NT2/D1 (cell line): ENCODE measurements around the gene SH3BP2.

ENCODE experiments used
- DNase-seq: peaks from one replicate; pipeline ENCODE4 v3.0.0-alpha.2; 2011; ENCODE audit warnings: low read depth, low spot score
- H3K27me3 ChIP-seq: 2 replicates; pipeline ENCODE4 v1.6.0; 2011; ENCODE audit warnings: mild to moderate bottlenecking; ENCODE audit not compliant: insufficient read length, insufficient read depth
- H3K36me3 ChIP-seq: 2 replicates; pipeline ENCODE4 v1.6.1; 2011; ENCODE audit warnings: mild to moderate bottlenecking, low read length, mixed read lengths; ENCODE audit not compliant: insufficient read depth, insufficient read length
- H3K4me1 ChIP-seq: 2 replicates; pipeline ENCODE4 v1.5.1; 2011; ENCODE audit not compliant: insufficient read depth, insufficient read length
- H3K4me3 ChIP-seq: 2 replicates; pipeline ENCODE4 v1.5.1; 2011; ENCODE audit warnings: low read depth; ENCODE audit not compliant: insufficient read length
- H3K9ac ChIP-seq: 2 replicates; pipeline ENCODE4 v1.6.0; 2011; ENCODE audit warnings: low read depth; ENCODE audit not compliant: insufficient read length
- H3K9me3 ChIP-seq: 2 replicates; pipeline ENCODE4 v1.5.1; 2011; ENCODE audit warnings: mild to moderate bottlenecking, low read length; ENCODE audit not compliant: insufficient read depth
- SUZ12 ChIP-seq: IDR thresholded peaks from 2 replicates; pipeline ENCODE4 v1.6.1; 2011; ENCODE audit not compliant: insufficient read length, insufficient read depth; ENCODE audit errors: extremely low read depth
- YY1 ChIP-seq: IDR thresholded peaks from 2 replicates; pipeline ENCODE4 v1.6.1; 2011; ENCODE audit not compliant: insufficient read length, insufficient read depth
- ZNF274 ChIP-seq: IDR thresholded peaks from 2 replicates; pipeline ENCODE4 v1.6.1; 2011; ENCODE audit warnings: mild to moderate bottlenecking, low read depth, low read length

Gene SH3BP2

DNA sequence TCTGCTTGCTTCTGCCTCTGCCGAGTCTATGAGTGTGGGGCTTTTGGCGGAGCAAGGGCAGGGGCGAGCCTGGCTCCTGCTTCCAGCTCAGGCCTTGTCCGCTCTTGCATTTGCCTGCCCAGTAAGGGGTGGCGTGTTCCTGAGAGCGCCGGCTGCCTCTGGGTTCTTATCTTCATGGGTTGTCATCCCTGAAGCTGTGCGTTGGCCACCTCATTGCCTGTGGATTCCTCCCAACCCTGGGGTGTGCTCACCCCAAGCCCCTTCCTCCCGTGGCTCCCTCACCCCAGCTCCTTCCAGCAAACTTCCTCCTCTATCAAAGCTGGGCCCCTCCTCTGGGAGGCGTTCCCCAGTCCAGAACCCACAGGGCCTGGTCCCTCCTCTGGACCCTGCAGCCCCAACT is 17.5 kb downstream of the SH3BP2 start:
- TF ChIP-seq ZNF274: no peak

DNA sequence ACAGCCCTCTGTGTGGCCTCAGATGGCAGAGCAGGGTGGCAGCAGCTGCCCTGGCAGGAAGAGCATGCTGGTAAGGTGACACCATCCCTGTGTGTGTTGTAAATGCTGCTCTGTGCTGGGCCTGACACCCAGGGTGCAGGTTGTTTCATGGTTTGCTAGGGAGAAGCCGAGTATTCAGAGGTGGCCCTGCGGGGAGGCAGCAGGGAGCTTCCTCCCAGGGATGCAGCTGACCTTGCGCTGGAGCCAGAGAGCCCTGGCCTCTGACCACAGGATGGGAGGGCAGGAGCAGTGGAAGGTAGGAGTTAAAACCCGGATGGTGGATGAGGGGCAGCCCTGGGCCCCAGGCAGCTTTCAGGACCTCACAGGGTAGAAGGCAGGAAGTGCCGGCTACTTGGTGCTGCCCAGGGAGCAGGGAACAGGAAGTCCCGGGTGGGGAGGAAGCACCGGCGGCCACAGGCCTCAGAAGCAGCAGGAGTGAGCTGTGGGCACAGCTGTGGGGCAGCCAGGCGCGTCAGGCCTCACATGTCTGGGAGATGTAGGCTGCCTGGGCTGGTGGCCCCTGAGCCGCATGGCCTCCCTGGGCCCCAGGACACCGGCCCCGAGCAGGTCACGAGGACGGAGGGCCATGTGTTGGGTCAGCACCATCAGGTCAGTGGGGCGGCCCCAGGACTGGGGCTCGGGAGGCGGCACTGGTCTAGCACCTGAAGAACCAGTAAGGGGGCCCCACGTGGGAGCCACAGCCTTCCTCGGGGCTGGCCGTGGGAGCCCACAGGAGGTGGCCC is 19.1 kb downstream of the SH3BP2 start:
- TF ChIP-seq YY1 (no peak), SUZ12 (no peak), ZNF274 (no peak)
- peaks cover 4% of the 10 kb centered on the region for H3K27me3 ChIP-seq
- H3K36me3 ChIP-seq: no peaks in the 10 kb centered on the region
- H3K4me1 ChIP-seq: peaks cover 26% of the 10 kb centered on the region
- H3K9ac ChIP-seq: peak overlapping the region; percentile 39
- peaks cover 4% of the 10 kb centered on the region; the same call in 1 of the 2 replicates for H3K9me3 ChIP-seq
- no peak overlapping the region for H3K4me3 ChIP-seq
- DNase-seq: no peak

More for the DNA sequence above, 17.5 kb downstream of the SH3BP2 start:
- no peak for DNase-seq
- Histone ChIP-seq H3K36me3 (no peaks in the 10 kb centered on the region), H3K9ac (no peak overlapping the region), H3K4me3 (no peak overlapping the region), H3K4me1 (peaks cover 36% of the 10 kb centered on the region), H3K27me3 (no peaks in the 10 kb centered on the region), H3K9me3 (no peaks in the 10 kb centered on the region)

DNA sequence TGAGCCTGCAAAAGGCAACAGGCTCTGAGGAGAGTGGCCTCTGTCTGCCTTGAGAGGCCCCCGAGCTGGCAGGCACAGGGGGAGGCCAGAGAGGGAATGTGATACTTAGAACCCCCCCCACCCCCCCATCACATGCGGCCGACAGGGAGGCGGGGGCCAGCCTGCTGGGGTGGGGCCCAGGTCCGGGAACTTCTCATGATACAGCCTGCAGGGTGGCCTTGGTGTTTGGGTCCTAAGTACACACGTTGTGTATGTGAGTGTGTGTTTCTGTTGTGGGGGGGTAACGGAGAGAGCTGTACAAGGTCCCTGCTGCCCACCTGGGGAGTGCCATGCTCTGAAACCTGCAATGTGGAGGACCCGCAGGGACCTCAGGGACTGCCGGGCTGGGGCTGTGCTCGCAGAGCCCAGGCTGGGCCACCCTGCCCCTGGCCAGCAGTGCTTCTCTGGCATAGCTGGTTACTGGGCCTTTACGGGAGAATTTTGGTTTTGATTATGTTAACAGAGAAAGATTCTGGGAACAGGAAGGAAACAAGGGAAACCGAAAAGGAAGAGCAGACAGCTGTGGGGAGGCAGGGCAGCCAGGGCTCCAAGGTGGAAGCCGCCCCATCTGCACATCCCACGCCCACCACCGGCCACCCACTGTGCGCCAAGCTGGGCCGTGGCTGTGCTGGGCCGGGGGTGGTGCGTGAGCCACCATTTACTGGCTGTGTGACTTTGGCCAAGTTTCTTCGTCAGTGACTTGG is 19.9 kb downstream of the SH3BP2 start:
- peaks cover 4% of the 10 kb centered on the region; the same call in 1 of the 2 replicates for H3K9me3 ChIP-seq
- H3K4me3 ChIP-seq: no peak overlapping the region
- DNase-seq: no peak
- TF ChIP-seq ZNF274: no peak
- no peak for TF ChIP-seq SUZ12
- TF ChIP-seq YY1: no peak
- H3K27me3 ChIP-seq: peaks cover 12% of the 10 kb centered on the region
- peaks cover 28% of the 10 kb centered on the region for H3K4me1 ChIP-seq
- H3K36me3 ChIP-seq: no peaks in the 10 kb centered on the region
- H3K9ac ChIP-seq: no peak overlapping the region

DNA sequence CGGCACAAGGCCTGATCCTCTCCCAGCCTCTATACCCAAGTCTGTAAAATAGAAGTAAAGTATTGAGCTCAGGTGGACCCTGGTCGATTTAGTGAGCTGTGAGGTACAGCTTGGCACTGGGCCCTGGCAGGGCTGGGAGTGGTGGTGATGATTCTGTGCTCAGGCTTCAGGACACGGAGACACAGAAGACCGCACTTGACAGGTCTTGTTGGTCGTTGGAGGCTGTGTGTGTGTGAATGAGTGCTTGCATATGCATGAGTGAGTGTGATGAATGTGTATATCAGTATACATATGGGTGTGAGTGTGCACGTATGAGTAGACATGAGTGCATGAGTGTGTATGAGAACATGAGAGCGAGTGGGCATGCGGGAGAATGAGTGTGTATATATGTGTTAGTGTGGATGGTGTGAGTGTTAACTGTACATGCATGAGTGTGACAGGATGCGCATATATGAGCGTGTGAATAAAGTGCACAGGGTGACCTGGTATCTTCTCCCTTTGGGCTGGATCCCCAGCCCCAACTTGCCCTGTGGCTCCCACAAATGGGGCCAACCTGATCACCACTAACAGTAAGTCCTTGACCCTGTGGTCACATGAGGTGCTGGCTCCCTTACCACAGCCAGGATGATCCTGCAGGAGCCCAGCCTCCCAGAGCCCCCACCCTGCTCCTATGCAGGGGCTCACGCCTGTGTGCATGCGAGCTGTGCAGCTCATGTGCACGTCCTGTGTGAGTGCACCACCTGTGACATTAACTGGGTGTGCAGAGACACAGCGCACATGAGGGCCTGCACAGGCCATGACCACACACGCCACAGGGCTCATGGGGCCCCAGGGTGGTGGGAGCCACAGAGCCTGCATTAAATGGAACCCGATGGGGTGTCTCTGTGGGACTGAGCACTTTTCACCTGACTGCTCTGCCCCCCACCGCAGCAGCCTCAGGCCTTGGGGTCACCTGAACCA is 20.8 kb downstream of the SH3BP2 start:
- DNase-seq: no peak
- H3K27me3 ChIP-seq: peaks cover 13% of the 10 kb centered on the region
- TF ChIP-seq YY1: no peak
- no peak for TF ChIP-seq SUZ12
- no peak for TF ChIP-seq ZNF274
- H3K36me3 ChIP-seq: no peaks in the 10 kb centered on the region
- H3K4me1 ChIP-seq: peaks cover 29% of the 10 kb centered on the region
- H3K4me3 ChIP-seq: no peak overlapping the region
- H3K9ac ChIP-seq: no peak overlapping the region
- peaks cover 4% of the 10 kb centered on the region; the same call in 1 of the 2 replicates for H3K9me3 ChIP-seq

DNA sequence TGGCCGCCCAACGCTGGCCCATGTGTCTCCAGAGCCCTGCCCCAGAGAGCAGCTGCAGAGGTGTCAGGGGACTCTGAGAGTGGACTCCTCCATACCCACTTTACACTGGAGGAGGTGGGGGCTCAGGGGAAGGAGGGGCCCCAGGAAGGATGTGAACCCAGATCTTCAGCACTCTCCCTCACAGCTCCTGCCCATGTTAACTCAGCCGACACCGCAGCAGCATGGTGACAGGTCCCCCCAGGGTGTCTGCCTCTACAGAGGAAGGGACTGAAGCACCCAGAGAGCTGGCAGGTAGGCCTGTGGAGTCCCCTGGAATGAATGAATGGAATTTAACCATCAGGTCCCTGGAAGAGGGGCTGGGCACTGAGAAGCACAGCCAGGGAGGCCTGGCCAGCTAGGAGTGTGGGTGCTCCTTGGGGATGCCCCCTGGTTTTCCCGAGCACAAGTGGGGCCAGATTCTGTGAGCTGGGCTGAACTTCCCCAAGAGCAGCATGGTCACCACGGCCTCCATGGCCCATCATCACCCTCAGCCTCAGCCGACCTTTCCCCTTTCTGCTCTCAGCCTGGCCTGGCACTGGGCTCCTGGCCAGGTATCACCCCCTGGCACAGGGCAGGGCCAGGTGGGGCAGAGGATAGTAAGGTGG is 21.9 kb downstream of the SH3BP2 start:
- TF ChIP-seq ZNF274: no peak
- TF ChIP-seq SUZ12: no peak
- TF ChIP-seq YY1: no peak
- Histone ChIP-seq H3K4me1 (peaks cover 29% of the 10 kb centered on the region), H3K9ac (no peak overlapping the region)

GRCh38 chr4:2816401-2816954 is 23.6 kb downstream of the SH3BP2 start:
- Histone ChIP-seq H3K36me3 (peaks cover 18% of the 10 kb centered on the region), H3K4me1 (peaks cover 25% of the 10 kb centered on the region), H3K27me3 (peaks cover 13% of the 10 kb centered on the region), H3K9ac (no peak overlapping the region), H3K4me3 (no peak overlapping the region), H3K9me3 (peaks cover 4% of the 10 kb centered on the region; the same call in 1 of the 2 replicates)
- no peak for DNase-seq
- no peak for TF ChIP-seq YY1

More for the DNA sequence above, 21.9 kb downstream of the SH3BP2 start:
- DNase-seq: no peak
- Histone ChIP-seq H3K9me3 (peaks cover 4% of the 10 kb centered on the region; the same call in 1 of the 2 replicates), H3K36me3 (peaks cover 5% of the 10 kb centered on the region), H3K27me3 (peaks cover 13% of the 10 kb centered on the region), H3K4me3 (no peak overlapping the region)
